ENCODE data around the gene IFNA7.

DNA sequence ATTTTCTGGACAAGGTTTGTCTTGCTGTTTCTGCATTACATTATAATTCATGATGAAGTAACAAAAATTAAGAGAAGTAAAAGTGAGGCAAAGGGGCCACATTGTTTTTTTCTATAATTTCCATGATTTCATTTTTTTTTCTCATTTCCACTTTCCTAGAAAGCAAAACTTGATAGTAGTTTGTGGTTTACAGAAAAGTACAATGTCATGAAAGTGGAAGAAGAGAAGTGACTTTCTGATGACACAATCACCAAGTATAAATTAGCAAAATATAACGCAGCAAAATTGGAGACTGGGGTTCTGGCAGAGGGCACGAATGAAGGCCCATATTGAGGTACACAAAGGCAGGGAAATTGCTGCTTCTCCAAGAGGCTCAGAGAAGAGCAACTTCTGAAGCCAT, 42.8 kb upstream of the IFNA7 start:
- TF ChIP-seq CTCF (IDR thresholded peaks at IDR 0.05; ENCODE audit: borderline replicate concordance, extremely low read depth, low read length, poor library complexity, severe bottlenecking): no peak
- TF ChIP-seq EZH2 (IDR thresholded peaks at IDR 0.05; ENCODE audit: borderline replicate concordance, low read depth, low read length, severe bottlenecking): no peak
